ENCODE measurements around the gene TAX1BP1. TPM values are rescaled to one million over a fixed set of nuclear protein-coding genes. Genes with fewer than 3 reads are reported as not detected.

The TAX1BP1 gene
- polyA plus RNA-seq, 1 donor (not counting 4 experiments of a cell fraction or from before 2014, with no cell fraction given), result 102 TPM

- no peak overlapping the region for H3K27ac ChIP-seq (ENCODE audit: control insufficient read depth, insufficient read depth, low read length)
- no peaks in the 10 kb centered on the region for H3K9me3 ChIP-seq (ENCODE audit: control insufficient read depth, low read depth, low read length)
- H2AFZ ChIP-seq (ENCODE audit: control insufficient read depth, low read length), result no peak overlapping the region
- H3K79me2 ChIP-seq (ENCODE audit: control insufficient read depth, insufficient read depth, low read length), result no peaks in the 10 kb centered on the region
- TF ChIP-seq EZH2 (IDR thresholded peaks at IDR 0.05; ENCODE audit: low read length), result no peak
- TF ChIP-seq, protein P1, sequence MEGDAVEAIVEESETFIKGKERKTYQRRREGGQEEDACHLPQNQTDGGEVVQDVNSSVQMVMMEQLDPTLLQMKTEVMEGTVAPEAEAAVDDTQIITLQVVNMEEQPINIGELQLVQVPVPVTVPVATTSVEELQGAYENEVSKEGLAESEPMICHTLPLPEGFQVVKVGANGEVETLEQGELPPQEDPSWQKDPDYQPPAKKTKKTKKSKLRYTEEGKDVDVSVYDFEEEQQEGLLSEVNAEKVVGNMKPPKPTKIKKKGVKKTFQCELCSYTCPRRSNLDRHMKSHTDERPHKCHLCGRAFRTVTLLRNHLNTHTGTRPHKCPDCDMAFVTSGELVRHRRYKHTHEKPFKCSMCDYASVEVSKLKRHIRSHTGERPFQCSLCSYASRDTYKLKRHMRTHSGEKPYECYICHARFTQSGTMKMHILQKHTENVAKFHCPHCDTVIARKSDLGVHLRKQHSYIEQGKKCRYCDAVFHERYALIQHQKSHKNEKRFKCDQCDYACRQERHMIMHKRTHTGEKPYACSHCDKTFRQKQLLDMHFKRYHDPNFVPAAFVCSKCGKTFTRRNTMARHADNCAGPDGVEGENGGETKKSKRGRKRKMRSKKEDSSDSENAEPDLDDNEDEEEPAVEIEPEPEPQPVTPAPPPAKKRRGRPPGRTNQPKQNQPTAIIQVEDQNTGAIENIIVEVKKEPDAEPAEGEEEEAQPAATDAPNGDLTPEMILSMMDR (optimal IDR thresholded peaks at IDR 0.05 in 1 of 3, IDR thresholded peaks at IDR 0.05 in 1 of 3, conservative IDR thresholded peaks at IDR 0.05 in 1 of 3; ENCODE audit: extremely low read depth in 1 of 3, insufficient read depth in 2 of 3, low read length in 3 of 3), result no peak
- FAIRE-seq (no peak), DNase-seq (ENCODE audit: low read depth, low spot score) (no peak)
- dilution Hi-C loops (cut with MboI; ENCODE audit: extremely low pct_ligation_motif_present, low sequenced_read_pairs), result no loop called here
- no peaks in the 10 kb centered on the region for H3K27me3 ChIP-seq (ENCODE audit: control insufficient read depth, extremely low read depth, insufficient read depth, low read length)
- no peaks in the 10 kb centered on the region for H3K9me1 ChIP-seq (ENCODE audit: control insufficient read depth, extremely low read depth, insufficient read depth, low read length)
- H3K4me3 ChIP-seq (ENCODE audit: control insufficient read depth in 2 of 3, extremely low read depth in 1 of 3, insufficient read depth in 2 of 3, low read depth in 1 of 3, low read length in 3 of 3), result no peak overlapping the region
- H3K4me2 ChIP-seq (ENCODE audit: control insufficient read depth, extremely low read depth, insufficient read depth, low read depth, low read length), result no peak overlapping the region
- H3K4me1 ChIP-seq (ENCODE audit: control insufficient read depth, extremely low read depth, insufficient read depth, low read length), result no peaks in the 10 kb centered on the region
- H4K20me1 ChIP-seq (ENCODE audit: control insufficient read depth, extremely low read depth, insufficient read depth, low read length), result no peaks in the 10 kb centered on the region
- no peaks in the 10 kb centered on the region for H3K36me3 ChIP-seq (ENCODE audit: control insufficient read depth in 2 of 2, extremely low read depth in 1 of 2, insufficient read depth in 2 of 2, low read length in 2 of 2)
- H3K9ac ChIP-seq (ENCODE audit: control insufficient read depth, extremely low read depth, insufficient read depth, low read length), result no peak overlapping the region
Measured at GRCh38 chr7:27704422-27705199, 35.4 kb upstream of the TAX1BP1 start.

- dilution Hi-C loops (cut with MboI; ENCODE audit: extremely low pct_ligation_motif_present, low sequenced_read_pairs), result no loop called here
- H3K36me3 ChIP-seq (ENCODE audit: control insufficient read depth in 2 of 2, extremely low read depth in 1 of 2, insufficient read depth in 2 of 2, low read length in 2 of 2), result no peaks in the 10 kb centered on the region
- H3K9me1 ChIP-seq (ENCODE audit: control insufficient read depth, extremely low read depth, insufficient read depth, low read length), result no peaks in the 10 kb centered on the region
- no peaks in the 10 kb centered on the region for H4K20me1 ChIP-seq (ENCODE audit: control insufficient read depth, extremely low read depth, insufficient read depth, low read length)
- no peak overlapping the region for H3K27ac ChIP-seq (ENCODE audit: control insufficient read depth, insufficient read depth, low read length)
- FAIRE-seq (no peak), DNase-seq (ENCODE audit: low read depth, low spot score) (no peak)
- no peaks in the 10 kb centered on the region for H3K27me3 ChIP-seq (ENCODE audit: control insufficient read depth, extremely low read depth, insufficient read depth, low read length)
- H2AFZ ChIP-seq (ENCODE audit: control insufficient read depth, low read length), result no peak overlapping the region
- H3K79me2 ChIP-seq (ENCODE audit: control insufficient read depth, insufficient read depth, low read length), result no peaks in the 10 kb centered on the region
- no peak overlapping the region for H3K4me2 ChIP-seq (ENCODE audit: control insufficient read depth, extremely low read depth, insufficient read depth, low read depth, low read length)
- no peaks in the 10 kb centered on the region for H3K4me1 ChIP-seq (ENCODE audit: control insufficient read depth, extremely low read depth, insufficient read depth, low read length)
- no peak overlapping the region for H3K9ac ChIP-seq (ENCODE audit: control insufficient read depth, extremely low read depth, insufficient read depth, low read length)
- H3K9me3 ChIP-seq (ENCODE audit: control insufficient read depth, low read depth, low read length), result no peaks in the 10 kb centered on the region
- H3K4me3 ChIP-seq (ENCODE audit: control insufficient read depth in 2 of 3, extremely low read depth in 1 of 3, insufficient read depth in 2 of 3, low read depth in 1 of 3, low read length in 3 of 3), result no peak overlapping the region
- TF ChIP-seq, protein P1 (optimal IDR thresholded peaks at IDR 0.05 in 1 of 3, IDR thresholded peaks at IDR 0.05 in 1 of 3, conservative IDR thresholded peaks at IDR 0.05 in 1 of 3; ENCODE audit: extremely low read depth in 1 of 3, insufficient read depth in 2 of 3, low read length in 3 of 3), result no peak
Measured at GRCh38 chr7:27705200-27705594, 34.8 kb upstream of the TAX1BP1 start.
